Endodermal cell (in vitro differentiated cells): ENCODE results near the gene TFF1. TPM values are rescaled to one million over a fixed set of nuclear protein-coding genes. Genes with fewer than 3 reads are reported as not detected.

Experiments used
- DNase-seq: peaks from one replicate; pipeline ENCODE4 v3.0.0-alpha.2; 2017
- H3K27ac ChIP-seq: 2 replicates; pipeline ENCODE4 v1.5.1; 2013; ENCODE audit warnings: mild to moderate bottlenecking, low read depth, low read length, moderate library complexity
- H3K27me3 ChIP-seq: 2 replicates; pipeline ENCODE4 v1.6.1; 2013; ENCODE audit warnings: mild to moderate bottlenecking, low read length, moderate library complexity; ENCODE audit not compliant: insufficient read depth, control insufficient read depth, poor library complexity, severe bottlenecking
- H3K36me3 ChIP-seq: 2 replicates; pipeline ENCODE4 v1.7.0; 2013; ENCODE audit warnings: mild to moderate bottlenecking, low read length, moderate library complexity; ENCODE audit not compliant: control insufficient read depth, insufficient read depth
- H3K4me1 ChIP-seq: one replicate; pipeline ENCODE4 v1.7.0; 2013; ENCODE audit warnings: low read length; ENCODE audit not compliant: control insufficient read depth, insufficient read depth
- H3K4me3 ChIP-seq: 2 replicates; pipeline ENCODE4 v1.5.1; 2013; ENCODE audit warnings: mild to moderate bottlenecking, low read length, moderate library complexity
- H3K9ac ChIP-seq: 2 replicates; pipeline ENCODE4 v1.6.1; 2013; ENCODE audit warnings: mild to moderate bottlenecking, low read length, moderate library complexity; ENCODE audit not compliant: poor library complexity, severe bottlenecking; ENCODE audit errors: extremely low read depth
- H3K9me3 ChIP-seq: 2 replicates; pipeline ENCODE4 v1.6.1; 2013; ENCODE audit warnings: mild to moderate bottlenecking, low read length, moderate library complexity; ENCODE audit not compliant: control insufficient read depth
- H3K27ac Mint-ChIP-seq: 2 replicates; pipeline ENCODE4 v1.8.0; 2020; ENCODE audit warnings: mixed read lengths
- H3K27me3 Mint-ChIP-seq: 2 replicates; pipeline ENCODE4 v1.8.0; 2021; ENCODE audit warnings: mild to moderate bottlenecking, mixed read lengths; ENCODE audit not compliant: insufficient read depth
- H3K36me3 Mint-ChIP-seq: 2 replicates; pipeline ENCODE4 v1.8.0; 2020; ENCODE audit warnings: low read depth, mixed read lengths
- H3K4me1 Mint-ChIP-seq: 2 replicates; pipeline ENCODE4 v1.8.0; 2020; ENCODE audit warnings: mixed read lengths
- H3K4me3 Mint-ChIP-seq: 2 replicates; pipeline ENCODE4 v1.8.0; 2020; ENCODE audit warnings: mild to moderate bottlenecking, moderate library complexity, mixed read lengths
- H3K9me3 Mint-ChIP-seq: 2 replicates; pipeline ENCODE4 v1.8.0; 2020; ENCODE audit warnings: mild to moderate bottlenecking, mixed read lengths
- WGBS, 2 experiments: methylation state at CpG; one replicate each; pipeline versions ENCODE4 v1.1.5 to v1.1.7; 2013; ENCODE audit warnings: missing lambda C conversion rate in 2 of 2, mixed read lengths in 1 of 2; ENCODE audit not compliant: insufficient coverage in 1 of 2, insufficient read length in 1 of 2; 5-methylcytosine and 5-hydroxymethylcytosine counted together
- total RNA-seq, 2 donors: library from RNA; stranded (reverse); fragmentation: NEBNext Ultra II Directional in 1 of 2; extraction: Animal tissue kit (Norgen Biotek cat#: 25700) in 1 of 2; gene quantifications; 2 replicates in 1 of 2; 3 replicates in 1 of 2; pipeline ENCODE4 v1.2.1, GENCODE V29; 2021
- TF ChIP-seq, protein P1 (sequence below): fragments of 200-600 bp; sonication (generic); conservative IDR thresholded peaks from 2 replicates; pipeline ENCODE4 v1.5.0; 2021; ENCODE audit warnings: antibody characterized with exemption, mild to moderate bottlenecking

The TFF1 gene
- total RNA-seq, 2 donors from 2014 or later, result 1.6 to 3.7 TPM

DNA sequence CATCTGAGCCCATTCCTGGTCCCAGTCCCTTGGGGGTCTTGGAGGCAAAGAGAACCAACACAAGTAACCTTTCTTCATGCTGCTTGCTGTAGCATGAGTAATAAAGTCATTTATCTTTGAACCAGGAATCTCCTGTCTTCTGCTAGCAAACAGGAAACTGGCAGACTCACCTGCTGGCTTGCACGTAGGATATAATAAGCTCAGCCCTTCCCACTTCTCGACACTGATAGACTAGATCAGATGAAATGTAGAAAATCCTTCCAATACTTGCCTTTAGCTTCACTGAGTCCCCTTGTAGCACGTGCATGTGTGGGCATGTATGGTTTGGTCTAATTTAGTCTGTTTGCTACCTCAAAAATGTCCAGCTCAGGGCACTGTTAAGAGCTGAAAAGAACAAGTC, 9.0 kb downstream of the TFF1 start:
- TF ChIP-seq, protein P1, sequence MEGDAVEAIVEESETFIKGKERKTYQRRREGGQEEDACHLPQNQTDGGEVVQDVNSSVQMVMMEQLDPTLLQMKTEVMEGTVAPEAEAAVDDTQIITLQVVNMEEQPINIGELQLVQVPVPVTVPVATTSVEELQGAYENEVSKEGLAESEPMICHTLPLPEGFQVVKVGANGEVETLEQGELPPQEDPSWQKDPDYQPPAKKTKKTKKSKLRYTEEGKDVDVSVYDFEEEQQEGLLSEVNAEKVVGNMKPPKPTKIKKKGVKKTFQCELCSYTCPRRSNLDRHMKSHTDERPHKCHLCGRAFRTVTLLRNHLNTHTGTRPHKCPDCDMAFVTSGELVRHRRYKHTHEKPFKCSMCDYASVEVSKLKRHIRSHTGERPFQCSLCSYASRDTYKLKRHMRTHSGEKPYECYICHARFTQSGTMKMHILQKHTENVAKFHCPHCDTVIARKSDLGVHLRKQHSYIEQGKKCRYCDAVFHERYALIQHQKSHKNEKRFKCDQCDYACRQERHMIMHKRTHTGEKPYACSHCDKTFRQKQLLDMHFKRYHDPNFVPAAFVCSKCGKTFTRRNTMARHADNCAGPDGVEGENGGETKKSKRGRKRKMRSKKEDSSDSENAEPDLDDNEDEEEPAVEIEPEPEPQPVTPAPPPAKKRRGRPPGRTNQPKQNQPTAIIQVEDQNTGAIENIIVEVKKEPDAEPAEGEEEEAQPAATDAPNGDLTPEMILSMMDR, result no peak
- no peak for DNase-seq
- Histone ChIP-seq H3K27ac (no peak overlapping the region), H3K4me3 (no peak overlapping the region), H3K9ac (no peak overlapping the region), H3K9me3 (no peaks in the 10 kb centered on the region), H3K4me1 (no peaks in the 10 kb centered on the region), H3K36me3 (no peaks in the 10 kb centered on the region), H3K27me3 (no peaks in the 10 kb centered on the region)
- Mint-ChIP-seq H3K9me3 (peaks cover 16% of the 10 kb centered on the region), H3K27me3 (peaks cover 2% of the 10 kb centered on the region), H3K27ac (no peak overlapping the region), H3K4me1 (no peaks in the 10 kb centered on the region), H3K4me3 (no peak overlapping the region), H3K36me3 (no peaks in the 10 kb centered on the region)
- 90 to 93% methylated on average over 1 to 3 of the region's 3 CpGs for WGBS, 2 experiments

DNA sequence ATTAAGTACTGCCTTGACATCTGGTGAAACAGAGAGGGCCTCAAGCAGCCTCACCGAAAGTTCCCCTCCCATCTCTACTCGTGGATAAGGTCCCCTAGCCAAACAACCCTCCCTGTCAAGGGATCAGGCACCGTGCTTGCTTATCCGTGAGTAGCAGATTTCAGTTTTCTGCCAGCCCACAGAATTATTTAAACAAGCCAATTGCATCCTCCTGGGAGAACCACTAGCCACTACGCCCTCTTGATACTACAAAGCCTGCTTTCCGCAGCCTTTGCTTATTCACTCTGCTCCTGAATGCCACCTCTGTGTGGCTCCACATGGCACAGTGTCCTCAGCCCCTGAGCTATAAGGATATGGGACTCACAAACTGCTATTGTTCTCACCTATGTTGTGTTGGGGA, 9.7 kb downstream of the TFF1 start:
- DNase-seq, result no peak
- no peak overlapping the region for H3K27ac Mint-ChIP-seq
- Histone ChIP-seq H3K4me3 (no peak overlapping the region), H3K36me3 (no peaks in the 10 kb centered on the region), H3K9ac (no peak overlapping the region), H3K27ac (no peak overlapping the region), H3K9me3 (no peaks in the 10 kb centered on the region), H3K4me1 (no peaks in the 10 kb centered on the region), H3K27me3 (no peaks in the 10 kb centered on the region)
- WGBS, 2 experiments, result 69 to 83% methylated on average over 5 to 6 of the region's 6 CpGs
- no peak overlapping the region for H3K4me3 Mint-ChIP-seq
- no peaks in the 10 kb centered on the region for H3K4me1 Mint-ChIP-seq
- H3K9me3 Mint-ChIP-seq, result peaks cover 16% of the 10 kb centered on the region
- TF ChIP-seq, protein P1, result no peak
- H3K27me3 Mint-ChIP-seq, result peaks cover 2% of the 10 kb centered on the region
- H3K36me3 Mint-ChIP-seq, result no peaks in the 10 kb centered on the region

DNA sequence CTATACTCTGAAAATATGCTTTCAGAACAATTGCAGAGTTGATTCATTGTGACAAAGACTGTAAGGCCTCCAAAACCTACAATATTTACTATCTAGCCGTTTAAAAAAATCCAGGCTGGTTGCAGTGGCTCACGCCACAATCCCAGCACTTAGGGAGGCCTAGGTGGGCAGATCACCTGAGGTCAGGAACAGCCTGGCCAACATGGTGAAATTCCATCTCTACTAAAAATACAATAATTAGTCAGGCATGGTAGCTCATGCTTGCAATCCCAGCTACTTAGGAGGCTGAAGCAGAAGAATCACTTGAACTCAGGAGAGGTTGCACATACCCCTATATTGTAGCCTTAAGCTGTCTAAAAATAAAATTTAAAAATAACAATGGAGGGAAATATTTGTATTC, 10.3 kb downstream of the TFF1 start:
- TF ChIP-seq, protein P1, result no peak
- Mint-ChIP-seq H3K9me3 (peaks cover 16% of the 10 kb centered on the region), H3K27me3 (peaks cover 2% of the 10 kb centered on the region), H3K27ac (no peak overlapping the region), H3K4me1 (no peaks in the 10 kb centered on the region), H3K4me3 (no peak overlapping the region), H3K36me3 (no peaks in the 10 kb centered on the region)
- H3K4me1 ChIP-seq, result no peaks in the 10 kb centered on the region
- H3K27me3 ChIP-seq, result no peaks in the 10 kb centered on the region
- no peaks in the 10 kb centered on the region for H3K36me3 ChIP-seq
- 80 to 95% methylated on average over 2 of the region's 2 CpGs for WGBS, 2 experiments
- no peak overlapping the region for H3K27ac ChIP-seq
- no peak overlapping the region for H3K4me3 ChIP-seq
- DNase-seq, result no peak
- no peaks in the 10 kb centered on the region for H3K9me3 ChIP-seq
- no peak overlapping the region for H3K9ac ChIP-seq
